Stimulated activated CD4-positive, alpha-beta T cell treated with anti-CD3 and anti-CD28 coated beads, TNF-alpha, amount 100 ng/mL, for 1 hour (primary cell): ENCODE measurements around the gene SLC6A13.
"Not testable (repeated sequence)": the region's sequence is repeated elsewhere in the genome, so short reads cannot be mapped to it uniquely, and the experiment has no call there.

ENCODE experiments used
- DNase-seq, 3 donors: peaks; one replicate each; pipeline ENCODE4 v3.0.0-alpha.2; 2020; ENCODE audit warnings: low read depth in 3 of 3, low spot score in 1 of 3

The SLC6A13 gene

GRCh38 chr12:217029-217428 is 45.6 kb downstream of the SLC6A13 start:
- not testable (repeated sequence) for DNase-seq

GRCh38 chr12:215116-215515 is 47.5 kb downstream of the SLC6A13 start:
- DNase-seq, result no peak

GRCh38 chr12:214003-214741 is 48.5 kb downstream of the SLC6A13 start, which contains the start of gene SLC6A12:
TSS of gene SLC6A12 (minus strand) at chr12:214157. CDS start at chr12:209986, 4,171 bp downstream.
- no peak for DNase-seq

GRCh38 chr12:213527-213932 is 49.1 kb downstream of the SLC6A13 start:
- no peak for DNase-seq

GRCh38 chr12:212715-213526 is 49.7 kb downstream of the SLC6A13 start:
- DNase-seq, result no peak

GRCh38 chr12:212415-212714 is 50.3 kb downstream of the SLC6A13 start:
- no peak for DNase-seq

- DNase-seq, result no peak
Observed at GRCh38 chr12:211639-212414, 50.8 kb downstream of the SLC6A13 start.

GRCh38 chr12:211142-211465 is 51.5 kb downstream of the SLC6A13 start:
- DNase-seq, result no peak

- no peak for DNase-seq
Observed at GRCh38 chr12:210277-211141, 52.1 kb downstream of the SLC6A13 start.

GRCh38 chr12:209851-210250 is 52.8 kb downstream of the SLC6A13 start:
- no peak for DNase-seq

GRCh38 chr12:209246-209645 is 53.4 kb downstream of the SLC6A13 start:
- DNase-seq, result no peak

- DNase-seq, result no peak
Observed at GRCh38 chr12:208813-209212, 53.8 kb downstream of the SLC6A13 start.

- no peak for DNase-seq
Observed at GRCh38 chr12:207804-208203, 54.8 kb downstream of the SLC6A13 start.

GRCh38 chr12:206746-207440 is 55.7 kb downstream of the SLC6A13 start:
- no peak for DNase-seq

- no peak for DNase-seq
Observed at GRCh38 chr12:205026-205425, 57.6 kb downstream of the SLC6A13 start.

- no peak for DNase-seq
Observed at GRCh38 chr12:204261-204678, 58.4 kb downstream of the SLC6A13 start.

GRCh38 chr12:203462-204260 is 59.0 kb downstream of the SLC6A13 start:
- DNase-seq, result no peak

GRCh38 chr12:203074-203461 is 59.6 kb downstream of the SLC6A13 start:
- DNase-seq, result no peak

GRCh38 chr12:202081-202731 is 60.4 kb downstream of the SLC6A13 start:
- no peak for DNase-seq
